Neural cell (in vitro differentiated cells): ENCODE data around the gene IAPP. TPM values are rescaled to one million over a fixed set of nuclear protein-coding genes. Genes with fewer than 3 reads are reported as not detected.
"Not testable (repeated sequence)": the region's sequence is repeated elsewhere in the genome, so short reads cannot be mapped to it uniquely, and the experiment has no call there.

ENCODE experiments used
- H2AFZ ChIP-seq: fragments of 200-600, 300-800 bp; sonication (generic), shearing (Covaris generic); 2 replicates; pipeline ENCODE4 v1.6.0; 2014; ENCODE audit warnings: low read depth, mild to moderate bottlenecking, antibody characterized with exemption, low read length, moderate library complexity
- H3F3A ChIP-seq: fragments of 200-600 bp; shearing (Covaris generic); 2 replicates; pipeline ENCODE4 v1.6.1; 2016; ENCODE audit warnings: mild to moderate bottlenecking, moderate library complexity, mixed read lengths, antibody characterized with exemption, low read length; ENCODE audit not compliant: insufficient read depth, poor library complexity, severe bottlenecking
- H3K27ac ChIP-seq: fragments of 200-600, 300-800 bp; sonication (generic), shearing (Covaris generic); 2 replicates; pipeline ENCODE4 v1.5.1; 2014; ENCODE audit warnings: mild to moderate bottlenecking, low read length, moderate library complexity
- H3K27me3 ChIP-seq: fragments of 300-800, 200-600 bp; sonication (generic), shearing (Covaris generic); 2 replicates; pipeline ENCODE4 v1.6.0; 2014; ENCODE audit warnings: mild to moderate bottlenecking, low read depth, low read length, moderate library complexity; ENCODE audit not compliant: insufficient read depth
- H3K36me3 ChIP-seq: fragments of 300-800, 200-600 bp; sonication (generic), shearing (Covaris generic); 2 replicates; pipeline ENCODE4 v1.5.1; 2014; ENCODE audit warnings: mild to moderate bottlenecking, antibody characterized with exemption, low read length, moderate library complexity; ENCODE audit not compliant: insufficient read depth
- H3K4me2 ChIP-seq: fragments of 300-800, 200-600 bp; sonication (generic), shearing (Covaris generic); 2 replicates; pipeline ENCODE4 v1.6.0; 2014; ENCODE audit warnings: mild to moderate bottlenecking, low read length
- H3K4me3 ChIP-seq: fragments of 300-800, 200-600 bp; sonication (generic), shearing (Covaris generic); 2 replicates; pipeline ENCODE4 v1.5.1; 2014; ENCODE audit warnings: mild to moderate bottlenecking, low read length, moderate library complexity
- H3K79me2 ChIP-seq: fragments of 200-600 bp; shearing (Covaris generic); replicated peaks from 2 replicates; pipeline ENCODE4 v1.6.0; 2014; ENCODE audit warnings: mild to moderate bottlenecking, low read length, moderate library complexity; ENCODE audit not compliant: insufficient read depth
- H3K9ac ChIP-seq: fragments of 300-800, 200-600 bp; sonication (generic), shearing (Covaris generic); 2 replicates; pipeline ENCODE4 v1.6.1; 2016; ENCODE audit warnings: mild to moderate bottlenecking, low read length, mixed read lengths
- H3K9me2 ChIP-seq: fragments of 200-600 bp; shearing (Covaris generic); 2 replicates; pipeline ENCODE4 v1.6.1; 2016; ENCODE audit warnings: mild to moderate bottlenecking, low read length, mixed read lengths; ENCODE audit not compliant: insufficient read depth
- H3K9me3 ChIP-seq: fragments of 200-600, 300-800 bp; sonication (generic), shearing (Covaris generic); 2 replicates; pipeline ENCODE4 v1.6.1; 2016; ENCODE audit warnings: mild to moderate bottlenecking, mixed run types, low read length, moderate library complexity, mixed read lengths
- H4K20me1 ChIP-seq: fragments of 200-600 bp; shearing (Covaris generic); 2 replicates; pipeline ENCODE4 v1.6.1; 2016; ENCODE audit warnings: mild to moderate bottlenecking, mixed run types; ENCODE audit not compliant: insufficient read depth
- EP300 ChIP-seq: fragments of 450-650 bp; conservative IDR thresholded peaks from 2 replicates; pipeline ENCODE4 v1.6.1; 2014; ENCODE audit warnings: antibody characterized with exemption, mild to moderate bottlenecking, moderate library complexity; ENCODE audit not compliant: poor library complexity, severe bottlenecking
- EZH2 ChIP-seq: fragments of 200-600, 300-800 bp; shearing (Covaris generic), sonication (generic); IDR thresholded peaks from 2 replicates; pipeline ENCODE4 v1.6.1; 2014; ENCODE audit warnings: antibody characterized with exemption, low read length, borderline replicate concordance, mild to moderate bottlenecking; ENCODE audit not compliant: insufficient read depth, poor library complexity, severe bottlenecking
- MXI1 ChIP-seq: fragments of 450-650 bp; conservative IDR thresholded peaks from 2 replicates; pipeline ENCODE4 v1.6.1; 2014; ENCODE audit warnings: antibody characterized with exemption, mild to moderate bottlenecking; ENCODE audit not compliant: poor library complexity, severe bottlenecking
- POLR2AphosphoS5 ChIP-seq: IDR thresholded peaks from 2 replicates; pipeline ENCODE4 v1.6.1; 2012
- RAD21 ChIP-seq: fragments of 450-650 bp; conservative IDR thresholded peaks from 2 replicates; pipeline ENCODE4 v1.6.1; 2014; ENCODE audit warnings: antibody characterized with exemption, mild to moderate bottlenecking, moderate library complexity
- SMC3 ChIP-seq: fragments of 450-650 bp; conservative IDR thresholded peaks from 2 replicates; pipeline ENCODE4 v1.6.1; 2014; ENCODE audit warnings: antibody characterized with exemption, mild to moderate bottlenecking, moderate library complexity; ENCODE audit not compliant: poor library complexity
- TAF1 ChIP-seq: IDR thresholded peaks from 2 replicates; pipeline ENCODE4 v1.6.1; 2012; ENCODE audit warnings: low read depth
- polyA plus RNA-seq: library from polyadenylated mRNA; depleted of rRNA; stranded (reverse); fragments of >200 nt; gene quantifications from 2 replicates; pipeline ENCODE4 v1.2.3, GENCODE V29; 2014
- TF ChIP-seq, protein P1 (sequence below): IDR thresholded peaks from 2 replicates; pipeline ENCODE4 v1.6.1; 2012; ENCODE audit warnings: borderline replicate concordance
- TF ChIP-seq, protein P2 (sequence below): fragments of 450-650 bp; IDR thresholded peaks from 2 replicates; pipeline ENCODE4 v1.5.1; 2014; ENCODE audit warnings: antibody characterized with exemption, mild to moderate bottlenecking, moderate library complexity; ENCODE audit not compliant: poor library complexity, severe bottlenecking

Gene IAPP
- polyA plus RNA-seq, 1 donor from 2014 or later: not detected

DNA sequence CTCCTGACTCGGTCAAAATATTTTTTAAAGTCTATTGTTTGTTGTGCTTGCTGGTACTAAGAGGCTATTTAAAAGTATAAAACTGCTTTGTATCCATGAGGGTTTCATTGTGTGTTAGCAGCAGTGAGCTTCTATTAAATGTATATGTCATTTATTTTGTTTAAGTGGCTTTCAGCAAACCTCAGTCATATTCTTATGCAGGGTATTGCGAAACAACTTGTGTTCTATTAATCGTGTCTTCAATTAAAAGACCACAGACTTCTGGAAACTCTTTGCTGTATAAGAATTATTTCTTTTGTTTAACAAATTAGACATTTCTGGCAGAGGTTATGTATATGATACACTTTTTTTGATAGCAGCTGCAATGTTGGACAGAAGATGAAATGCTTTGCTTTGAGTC lies 6.5 kb downstream of the IAPP start:
- H3K79me2 ChIP-seq: no peaks in the 10 kb centered on the region
- no peaks in the 10 kb centered on the region for H3K27me3 ChIP-seq
- H3K4me2 ChIP-seq: no peak overlapping the region
- no peak overlapping the region for H2AFZ ChIP-seq
- no peaks in the 10 kb centered on the region for H3K36me3 ChIP-seq
- no peak overlapping the region for H3K9ac ChIP-seq
- no peaks in the 10 kb centered on the region for H3K9me3 ChIP-seq
- no peaks in the 10 kb centered on the region for H3K9me2 ChIP-seq
- no peak overlapping the region for H3K27ac ChIP-seq
- H4K20me1 ChIP-seq: no peaks in the 10 kb centered on the region
- no peak for TF ChIP-seq MXI1
- TF ChIP-seq TAF1: no peak
- no peak for TF ChIP-seq RAD21
- no peak for TF ChIP-seq EP300
- TF ChIP-seq, protein P1, sequence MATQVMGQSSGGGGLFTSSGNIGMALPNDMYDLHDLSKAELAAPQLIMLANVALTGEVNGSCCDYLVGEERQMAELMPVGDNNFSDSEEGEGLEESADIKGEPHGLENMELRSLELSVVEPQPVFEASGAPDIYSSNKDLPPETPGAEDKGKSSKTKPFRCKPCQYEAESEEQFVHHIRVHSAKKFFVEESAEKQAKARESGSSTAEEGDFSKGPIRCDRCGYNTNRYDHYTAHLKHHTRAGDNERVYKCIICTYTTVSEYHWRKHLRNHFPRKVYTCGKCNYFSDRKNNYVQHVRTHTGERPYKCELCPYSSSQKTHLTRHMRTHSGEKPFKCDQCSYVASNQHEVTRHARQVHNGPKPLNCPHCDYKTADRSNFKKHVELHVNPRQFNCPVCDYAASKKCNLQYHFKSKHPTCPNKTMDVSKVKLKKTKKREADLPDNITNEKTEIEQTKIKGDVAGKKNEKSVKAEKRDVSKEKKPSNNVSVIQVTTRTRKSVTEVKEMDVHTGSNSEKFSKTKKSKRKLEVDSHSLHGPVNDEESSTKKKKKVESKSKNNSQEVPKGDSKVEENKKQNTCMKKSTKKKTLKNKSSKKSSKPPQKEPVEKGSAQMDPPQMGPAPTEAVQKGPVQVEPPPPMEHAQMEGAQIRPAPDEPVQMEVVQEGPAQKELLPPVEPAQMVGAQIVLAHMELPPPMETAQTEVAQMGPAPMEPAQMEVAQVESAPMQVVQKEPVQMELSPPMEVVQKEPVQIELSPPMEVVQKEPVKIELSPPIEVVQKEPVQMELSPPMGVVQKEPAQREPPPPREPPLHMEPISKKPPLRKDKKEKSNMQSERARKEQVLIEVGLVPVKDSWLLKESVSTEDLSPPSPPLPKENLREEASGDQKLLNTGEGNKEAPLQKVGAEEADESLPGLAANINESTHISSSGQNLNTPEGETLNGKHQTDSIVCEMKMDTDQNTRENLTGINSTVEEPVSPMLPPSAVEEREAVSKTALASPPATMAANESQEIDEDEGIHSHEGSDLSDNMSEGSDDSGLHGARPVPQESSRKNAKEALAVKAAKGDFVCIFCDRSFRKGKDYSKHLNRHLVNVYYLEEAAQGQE: no peak
- TF ChIP-seq EZH2: no peak
- no peak for TF ChIP-seq POLR2AphosphoS5
- TF ChIP-seq, protein P2, sequence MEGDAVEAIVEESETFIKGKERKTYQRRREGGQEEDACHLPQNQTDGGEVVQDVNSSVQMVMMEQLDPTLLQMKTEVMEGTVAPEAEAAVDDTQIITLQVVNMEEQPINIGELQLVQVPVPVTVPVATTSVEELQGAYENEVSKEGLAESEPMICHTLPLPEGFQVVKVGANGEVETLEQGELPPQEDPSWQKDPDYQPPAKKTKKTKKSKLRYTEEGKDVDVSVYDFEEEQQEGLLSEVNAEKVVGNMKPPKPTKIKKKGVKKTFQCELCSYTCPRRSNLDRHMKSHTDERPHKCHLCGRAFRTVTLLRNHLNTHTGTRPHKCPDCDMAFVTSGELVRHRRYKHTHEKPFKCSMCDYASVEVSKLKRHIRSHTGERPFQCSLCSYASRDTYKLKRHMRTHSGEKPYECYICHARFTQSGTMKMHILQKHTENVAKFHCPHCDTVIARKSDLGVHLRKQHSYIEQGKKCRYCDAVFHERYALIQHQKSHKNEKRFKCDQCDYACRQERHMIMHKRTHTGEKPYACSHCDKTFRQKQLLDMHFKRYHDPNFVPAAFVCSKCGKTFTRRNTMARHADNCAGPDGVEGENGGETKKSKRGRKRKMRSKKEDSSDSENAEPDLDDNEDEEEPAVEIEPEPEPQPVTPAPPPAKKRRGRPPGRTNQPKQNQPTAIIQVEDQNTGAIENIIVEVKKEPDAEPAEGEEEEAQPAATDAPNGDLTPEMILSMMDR: no peak
- no peak for TF ChIP-seq SMC3
- H3K4me3 ChIP-seq: no peak overlapping the region
- H3F3A ChIP-seq: no peaks in the 10 kb centered on the region

DNA sequence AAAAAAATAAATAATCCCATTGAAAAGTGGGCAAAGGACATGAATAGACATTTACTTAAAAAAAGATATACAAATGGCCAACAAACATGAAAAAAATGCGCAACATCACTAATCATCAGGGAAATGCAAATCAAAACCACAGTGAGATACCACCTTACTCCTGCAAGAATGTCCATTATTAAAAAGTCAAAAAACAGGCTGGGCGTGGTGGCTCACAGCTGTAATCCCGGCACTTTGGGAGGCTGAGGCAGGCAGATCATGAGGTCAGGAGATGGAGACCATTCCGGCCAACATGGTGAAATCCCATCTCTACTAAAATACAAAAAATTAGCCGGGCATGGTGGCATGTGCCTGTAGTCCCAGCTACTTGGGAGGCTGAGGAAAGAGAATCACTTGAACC lies 8.6 kb downstream of the IAPP start:
- H3K27ac ChIP-seq, H3K36me3 ChIP-seq, H2AFZ ChIP-seq, H3K79me2 ChIP-seq, H4K20me1 ChIP-seq, H3F3A ChIP-seq, H3K9ac ChIP-seq, H3K9me2 ChIP-seq, H3K4me3 ChIP-seq, H3K27me3 ChIP-seq, H3K4me2 ChIP-seq, H3K9me3 ChIP-seq: not testable (repeated sequence)

DNA sequence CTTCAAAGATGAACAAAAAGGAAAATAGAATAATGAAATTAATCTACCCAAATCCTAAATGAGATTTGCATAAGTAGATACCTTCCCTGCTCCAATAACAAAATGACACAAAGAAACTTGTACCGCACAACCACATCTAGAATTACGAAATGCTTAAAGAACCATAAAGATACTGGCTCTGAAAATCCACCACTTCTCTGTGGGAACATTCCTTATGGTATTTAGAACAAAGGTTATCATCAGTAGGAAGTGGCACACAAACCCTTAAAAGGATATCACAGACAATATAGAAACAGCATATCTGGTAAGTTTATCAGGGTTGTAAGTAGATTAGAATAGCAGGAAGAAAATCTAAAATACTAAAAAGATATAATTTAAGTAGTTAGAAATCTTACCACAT lies 11.6 kb downstream of the IAPP start:
- Histone ChIP-seq H2AFZ (no peak overlapping the region), H3K9me3 (no peaks in the 10 kb centered on the region), H3K4me3 (no peak overlapping the region), H3K36me3 (no peaks in the 10 kb centered on the region), H3K9ac (no peak overlapping the region), H3K79me2 (no peaks in the 10 kb centered on the region), H3K27ac (no peak overlapping the region), H3K9me2 (no peaks in the 10 kb centered on the region), H3K4me2 (no peak overlapping the region), H3K27me3 (no peaks in the 10 kb centered on the region), H4K20me1 (no peaks in the 10 kb centered on the region), H3F3A (no peaks in the 10 kb centered on the region)
- TF ChIP-seq TAF1 (no peak), POLR2AphosphoS5 (no peak), RAD21 (no peak), EP300 (no peak), EZH2 (no peak), MXI1 (no peak), SMC3 (no peak)
- TF ChIP-seq, protein P2: no peak
- TF ChIP-seq, protein P1: no peak
